ENCODE measurements around the gene ZDHHC7. TPM values are rescaled to one million over a fixed set of nuclear protein-coding genes. Genes with fewer than 3 reads are reported as not detected.

The ZDHHC7 gene
- total RNA-seq, 1 donor from 2014 or later, result 37.3 TPM

GRCh38 chr16:84973776-84974523 lies 37.4 kb downstream of the ZDHHC7 start:
- intact Hi-C loops (cut with DNase I), result no loop called here
- no peak for DNase-seq (ENCODE audit: extremely low spot score in 2 of 2)
- Histone ChIP-seq H3K9me3 (no peaks in the 10 kb centered on the region), H3K27me3 (no peaks in the 10 kb centered on the region), H3K4me1 (peaks cover 9% of the 10 kb centered on the region), H3K36me3 (peaks cover 0 to 51% of the 10 kb centered on the region in 2 donors), H3K27ac (no peak overlapping the region), H3K4me3 (no peak overlapping the region)
- TF ChIP-seq CTCF (IDR thresholded peaks at IDR 0.05) (no peak), POLR2A (IDR thresholded peaks at IDR 0.05) (no peak), POLR2AphosphoS5 (IDR thresholded peaks at IDR 0.05; ENCODE audit: insufficient read depth in 1 of 2, low read depth in 1 of 2) (no peak)

- Histone ChIP-seq H3K4me3 (no peak overlapping the region), H3K27me3 (no peaks in the 10 kb centered on the region), H3K36me3 (peaks cover 0 to 48% of the 10 kb centered on the region in 2 donors), H3K4me1 (peaks cover 9% of the 10 kb centered on the region), H3K9me3 (no peaks in the 10 kb centered on the region), H3K27ac (peak overlapping the region; percentile 59)
- TF ChIP-seq POLR2AphosphoS5 (IDR thresholded peaks at IDR 0.05; ENCODE audit: insufficient read depth in 1 of 2, low read depth in 1 of 2), result no peak
- TF ChIP-seq POLR2A (IDR thresholded peaks at IDR 0.05), result no peak
- no peak for TF ChIP-seq CTCF (IDR thresholded peaks at IDR 0.05)
- intact Hi-C loops (cut with DNase I), result no loop called here
- no peak for DNase-seq (ENCODE audit: extremely low spot score in 2 of 2)
Measured at GRCh38 chr16:84973236-84973635, 38.1 kb downstream of the ZDHHC7 start.

- TF ChIP-seq POLR2AphosphoS5 (IDR thresholded peaks at IDR 0.05; ENCODE audit: insufficient read depth in 1 of 2, low read depth in 1 of 2) (peak in 1 of 2 donors; percentile 34), POLR2A (IDR thresholded peaks at IDR 0.05) (no peak), CTCF (IDR thresholded peaks at IDR 0.05) (peak; percentile 97 to 98 (median 97))
- Histone ChIP-seq H3K9me3 (no peaks in the 10 kb centered on the region), H3K27me3 (no peaks in the 10 kb centered on the region), H3K4me1 (peaks cover 9% of the 10 kb centered on the region), H3K4me3 (no peak overlapping the region), H3K36me3 (peaks cover 0 to 21% of the 10 kb centered on the region in 2 donors), H3K27ac (no peak overlapping the region)
- no peak for DNase-seq (ENCODE audit: extremely low spot score in 2 of 2)
- intact Hi-C loops (cut with DNase I), result no loop called here
Measured at GRCh38 chr16:84970447-84971127, 40.7 kb downstream of the ZDHHC7 start.

GRCh38 chr16:84967828-84968227 lies 43.5 kb downstream of the ZDHHC7 start:
- no peaks in the 10 kb centered on the region for H3K9me3 ChIP-seq
- no peaks in the 10 kb centered on the region for H3K36me3 ChIP-seq
- TF ChIP-seq CTCF (IDR thresholded peaks at IDR 0.05) (no peak), POLR2AphosphoS5 (IDR thresholded peaks at IDR 0.05; ENCODE audit: insufficient read depth in 1 of 2, low read depth in 1 of 2) (peak in 1 of 2 donors; percentile 33)
- no peak overlapping the region for H3K27ac ChIP-seq
- H3K4me3 ChIP-seq, result no peak overlapping the region
- H3K27me3 ChIP-seq, result no peaks in the 10 kb centered on the region
- intact Hi-C loops (cut with DNase I), result loop anchor here (5.0 kb wide), 1 partner anchor 216 kb away; no protein-coding TSS in a partner anchor
- H3K4me1 ChIP-seq, result peaks cover 7% of the 10 kb centered on the region
- no peak for DNase-seq (ENCODE audit: extremely low spot score in 2 of 2)

All from vagina (tissue), 2 donors.